ENCODE results near the gene TMCO6.
"Not testable (repeated sequence)": the region's sequence is repeated elsewhere in the genome, so short reads cannot be mapped to it uniquely, and the experiment has no call there.

Gene TMCO6

DNA sequence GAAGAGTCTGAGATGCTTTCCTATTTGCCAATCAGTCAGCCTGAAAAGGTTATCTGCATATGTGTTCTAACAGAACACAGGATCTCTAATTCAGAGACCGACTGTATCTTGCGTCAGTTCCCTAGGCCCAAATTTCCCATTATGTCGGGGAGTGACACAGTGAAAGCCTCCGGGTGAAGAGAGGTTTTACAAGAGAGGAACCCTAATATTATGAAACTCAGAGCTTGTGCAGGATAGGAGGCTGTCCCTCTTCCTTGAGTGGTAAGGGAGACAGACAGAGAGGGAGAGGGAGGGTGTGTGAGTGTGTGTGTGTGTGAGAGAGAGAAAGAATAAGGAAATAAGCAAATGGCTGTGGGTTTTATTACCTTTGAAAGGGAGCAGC is 8.2 kb upstream of the TMCO6 start:
- DNase-seq, result no peak

DNA sequence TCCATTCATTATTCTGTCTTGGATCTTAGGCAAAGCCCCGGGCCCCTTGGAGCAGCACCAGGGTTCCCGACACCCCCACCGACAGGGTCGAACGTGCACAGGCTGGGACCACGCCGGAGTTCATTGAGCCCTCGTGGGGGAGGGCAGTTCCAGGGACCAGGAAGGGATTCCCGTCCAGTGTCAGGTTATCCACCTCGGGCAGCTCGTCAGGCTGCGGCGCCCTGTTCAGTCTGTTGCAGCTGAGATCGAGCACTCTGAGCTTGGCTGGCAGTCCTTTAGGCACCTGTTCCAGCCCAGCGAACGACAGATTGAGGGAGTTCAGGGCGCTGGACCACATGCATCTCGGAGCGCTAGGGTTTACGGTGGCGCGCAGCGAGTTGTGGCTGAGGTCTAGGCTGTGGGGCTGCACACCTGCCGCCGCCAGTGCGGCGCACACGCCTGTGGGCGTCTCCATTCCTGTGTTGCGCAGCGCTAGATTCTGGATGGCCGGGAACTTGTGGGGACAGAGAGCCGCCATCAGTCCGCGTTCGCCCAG is 7.4 kb upstream of the TMCO6 start:
- DNase-seq, result no peak

DNA sequence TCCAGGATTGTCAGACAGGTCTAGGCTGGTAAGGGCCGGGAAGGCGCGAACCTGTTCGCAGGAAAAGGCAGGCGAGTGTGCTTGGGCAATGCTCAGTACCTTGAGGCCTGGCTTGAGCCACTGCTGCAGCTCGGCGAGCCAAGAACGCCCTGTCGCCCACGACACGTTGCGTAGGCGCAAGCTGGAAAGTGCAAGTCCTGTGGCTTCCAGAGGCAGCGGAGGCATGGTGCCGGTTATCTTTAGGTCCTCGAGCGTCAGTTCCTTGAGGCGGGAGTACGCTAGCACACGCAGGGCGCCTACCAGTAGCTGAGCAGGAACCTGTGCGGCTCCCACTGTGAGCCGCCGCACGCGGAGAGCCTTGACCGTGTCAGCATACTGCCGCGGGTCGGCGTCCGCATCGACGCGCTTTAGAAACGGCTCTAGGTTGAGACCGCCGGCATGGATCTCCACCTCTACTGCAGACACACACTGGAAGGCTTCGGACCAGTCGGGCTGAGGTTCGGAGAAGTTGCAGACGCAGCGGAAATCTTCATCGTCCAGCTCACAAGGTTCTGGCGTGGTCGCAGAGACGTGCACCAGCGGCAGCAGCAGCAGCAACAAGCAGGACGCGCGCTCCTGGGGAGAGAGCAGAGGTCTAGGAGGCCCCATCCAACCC is 6.8 kb upstream of the TMCO6 start:
- DNase-seq, result peak in 1 of 2 donors; percentile 63

DNA sequence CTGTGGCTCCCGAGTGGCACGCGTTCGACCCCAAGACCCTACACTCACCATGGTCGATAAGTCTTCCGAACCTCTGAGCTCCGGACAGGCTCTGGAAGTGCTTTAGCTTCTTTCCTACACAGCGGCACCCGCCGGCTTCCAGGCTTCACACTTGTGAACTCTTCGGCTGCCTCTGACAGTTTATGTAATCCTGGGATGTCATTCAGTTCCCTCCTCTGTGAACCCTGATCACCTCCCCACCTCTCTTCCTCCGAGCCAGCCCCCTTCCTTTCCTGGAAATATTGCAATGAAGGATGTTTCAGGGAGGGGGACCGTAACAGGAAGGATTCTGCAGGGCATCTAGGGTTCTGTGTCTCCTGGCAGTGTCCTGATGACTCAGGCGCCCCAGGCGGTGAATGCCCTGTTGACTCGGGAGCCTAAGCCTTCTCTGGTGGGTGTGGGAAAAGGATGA is 6.2 kb upstream of the TMCO6 start, which contains the start of gene CD14:
Gene CD14, minus strand, starts transcription at position 155 of the 451 bp plus-strand sequence. Its CDS starts 104 bp downstream, at position 51.
- peak in 1 of 2 donors; percentile 74 for DNase-seq

DNA sequence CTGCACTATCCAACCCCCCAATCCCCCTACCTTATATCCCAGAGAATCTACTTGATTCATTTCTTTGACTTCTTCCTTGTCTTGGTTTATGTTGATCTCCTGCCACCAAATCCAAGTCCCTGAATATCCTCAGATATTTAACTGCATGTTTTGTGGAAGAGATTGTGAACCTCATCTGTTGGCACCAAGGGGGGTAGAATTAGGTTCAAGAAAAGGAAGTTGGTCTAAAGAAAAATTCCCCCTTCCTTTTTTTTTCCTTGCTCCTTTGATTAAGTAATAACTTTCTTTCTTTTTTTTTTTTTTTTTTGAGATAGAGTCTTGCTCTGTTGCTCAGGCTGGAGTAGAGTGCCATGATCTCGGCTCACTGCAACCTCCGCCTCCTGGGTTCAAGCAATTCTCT is 5.8 kb upstream of the TMCO6 start:
- DNase-seq, result no peak

DNA sequence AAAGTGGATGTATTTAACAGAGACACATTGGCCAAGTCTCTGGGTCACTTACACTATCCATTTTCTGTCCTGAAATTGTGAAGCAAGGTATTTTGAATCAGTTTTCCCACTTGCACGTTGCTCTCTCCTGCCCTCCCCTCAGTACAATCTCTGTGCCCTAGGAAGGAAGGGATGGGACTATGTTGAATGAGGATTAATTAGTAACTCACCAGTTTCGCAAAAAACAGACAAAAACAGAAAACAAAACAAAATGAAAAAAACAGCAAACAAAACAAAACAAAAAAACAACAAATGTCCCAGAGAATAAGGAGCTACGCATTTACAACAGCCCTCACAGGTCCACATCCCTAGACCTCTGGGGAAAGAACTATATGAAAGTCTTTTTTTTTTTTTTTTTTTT is 5.1 kb upstream of the TMCO6 start:
- no peak for DNase-seq

DNA sequence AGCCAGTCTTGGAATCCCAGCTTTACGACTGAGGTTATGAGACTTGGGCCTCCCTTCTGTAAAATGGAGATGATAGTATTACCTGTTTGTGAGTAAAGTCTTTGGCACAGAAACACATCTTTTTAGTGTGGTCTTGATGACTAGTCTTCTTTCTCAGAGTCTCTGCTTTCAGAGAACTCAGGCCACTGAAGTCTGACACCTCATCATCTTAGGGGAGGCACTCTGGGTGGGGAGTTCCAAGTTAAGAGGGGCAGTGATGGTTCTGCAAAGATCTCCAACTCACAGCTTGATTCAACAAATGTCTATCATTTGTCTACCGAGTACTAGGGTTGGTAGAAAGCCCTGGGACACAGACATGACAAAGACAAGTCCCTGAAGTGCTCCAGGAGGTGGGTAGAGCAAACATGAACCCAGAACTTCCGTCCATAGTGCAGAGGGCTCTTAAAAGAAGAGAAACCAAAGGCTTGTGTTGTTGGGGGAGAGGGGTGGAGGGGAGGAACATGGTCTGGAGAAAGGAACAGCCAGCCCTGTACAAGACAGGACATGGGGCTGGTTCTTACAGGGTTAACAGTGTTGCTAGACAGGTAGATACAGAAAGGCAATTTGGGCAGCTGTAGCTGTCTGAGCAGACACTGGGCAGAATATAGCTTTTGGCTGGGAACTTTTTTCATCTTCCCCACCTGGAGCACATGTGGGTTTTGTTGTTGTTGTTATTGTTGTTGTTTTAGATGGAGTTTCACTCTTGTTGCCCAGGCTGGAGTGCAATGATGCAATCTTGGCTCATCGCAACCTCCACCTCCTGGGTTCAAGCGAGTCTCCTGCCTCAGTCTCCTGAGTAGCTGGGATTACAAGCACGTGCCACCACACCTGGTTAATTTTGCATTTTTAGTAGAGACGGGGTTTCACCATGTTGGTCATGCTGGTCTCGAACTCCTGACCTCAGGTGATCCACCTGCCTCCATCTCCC is 3.7 kb upstream of the TMCO6 start:
- DNase-seq, result no peak

DNA sequence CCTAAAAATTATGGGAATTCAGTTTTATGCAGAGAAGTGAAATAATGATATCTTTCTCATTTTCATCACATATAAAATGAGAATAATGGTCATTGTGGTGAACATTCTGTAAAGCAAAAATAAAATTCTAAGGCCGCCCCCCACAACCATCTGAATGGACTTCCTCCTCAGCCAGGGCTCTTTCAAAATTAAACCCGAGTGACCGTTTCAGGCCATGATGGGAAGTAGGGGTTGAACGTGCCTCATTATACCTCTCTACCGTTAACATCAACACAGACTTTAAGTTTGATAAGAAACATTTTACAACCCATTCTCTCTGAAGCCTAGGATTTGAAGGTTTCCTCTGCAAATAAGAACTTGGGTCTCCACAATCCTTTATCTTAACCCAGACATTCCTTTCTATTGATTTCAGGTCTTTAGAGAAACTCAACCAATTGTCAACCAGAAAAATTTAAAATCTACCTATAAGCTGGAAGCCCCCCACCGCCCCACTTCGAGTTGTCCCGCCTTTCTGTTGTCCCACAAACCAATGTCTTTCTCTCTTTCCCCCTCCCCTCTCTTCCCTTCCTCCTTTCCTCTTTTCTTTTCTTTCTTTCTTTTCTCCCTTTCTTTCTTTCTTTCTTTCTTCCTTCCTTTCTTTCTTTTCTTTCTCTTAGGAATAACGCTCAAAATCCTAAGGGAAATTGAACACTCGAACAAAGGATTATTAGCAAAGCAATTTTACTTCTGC is 1.7 kb upstream of the TMCO6 start:
- no peak for DNase-seq

DNA sequence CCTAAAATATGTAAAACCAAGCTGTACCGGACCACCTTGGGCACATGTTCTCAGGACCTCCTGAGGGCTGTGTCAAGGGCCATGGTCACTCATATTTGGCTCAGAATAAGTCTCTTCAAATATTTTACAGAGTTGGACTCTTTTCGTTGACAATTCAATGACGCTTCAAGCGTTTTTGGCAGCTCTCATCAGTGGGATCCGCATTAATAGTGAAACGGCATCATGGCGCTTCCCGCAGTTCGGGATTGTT is 428 bp upstream of the TMCO6 start:
- not testable (repeated sequence) for DNase-seq

DNA sequence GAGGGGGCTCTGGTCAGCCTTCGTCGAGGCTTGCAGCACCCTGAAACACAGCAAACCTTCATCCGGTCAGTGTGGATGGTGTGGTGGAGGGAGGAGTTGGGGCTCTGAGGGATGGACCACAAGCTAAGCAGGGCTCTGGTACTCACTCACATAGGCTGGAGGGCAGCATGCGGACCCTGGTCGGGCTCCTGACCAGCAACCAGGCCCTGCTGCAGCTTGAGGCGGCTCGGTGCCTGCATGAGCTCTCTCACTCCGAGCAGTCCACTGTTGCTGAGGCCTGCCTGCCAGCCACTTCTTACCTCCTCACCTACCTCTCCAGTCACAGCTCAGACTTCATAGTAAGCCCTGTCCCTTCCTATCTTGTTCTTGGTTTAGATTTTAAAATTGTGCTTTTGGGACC is 2.5 kb downstream of the TMCO6 start:
- no peak for DNase-seq

DNA sequence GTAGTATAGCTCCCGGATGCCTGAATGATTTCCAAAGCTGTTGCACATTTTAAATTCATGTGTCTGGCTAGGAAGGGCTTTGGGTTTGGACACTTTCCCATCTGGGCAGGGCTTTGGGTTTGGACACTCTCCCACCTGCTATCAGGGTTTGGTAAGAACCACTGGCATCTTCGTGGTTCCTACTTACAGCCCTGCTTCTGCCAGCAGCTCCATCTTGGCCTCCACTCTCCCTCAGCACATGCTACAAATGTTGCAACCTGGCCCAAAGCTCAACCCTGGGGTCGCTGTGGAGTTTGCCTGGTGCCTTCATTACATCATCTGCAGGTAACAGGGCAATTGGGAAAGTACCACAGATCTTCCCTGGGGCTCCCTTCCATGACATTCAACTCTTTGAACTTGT is 3.5 kb downstream of the TMCO6 start:
- no peak for DNase-seq

DNA sequence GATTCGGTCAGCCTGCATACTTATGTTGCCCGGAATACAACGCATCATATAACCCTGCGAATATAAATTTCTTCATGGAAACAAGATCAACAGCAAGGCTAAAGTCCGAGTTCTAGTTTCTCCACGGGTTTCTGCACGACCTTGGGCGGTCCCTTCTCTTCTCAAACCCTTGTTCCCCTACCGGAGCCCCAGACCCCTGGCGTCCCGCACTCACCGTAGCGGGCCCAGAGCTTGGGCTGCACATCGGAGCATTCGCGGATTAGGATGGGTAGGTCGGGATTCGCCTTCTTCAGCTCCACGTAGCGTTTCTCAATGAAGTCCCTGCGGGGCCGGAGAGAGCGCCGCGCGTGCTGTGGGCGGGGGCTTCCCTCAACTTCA is 7.8 kb downstream of the TMCO6 start:
- DNase-seq, result no peak

DNA sequence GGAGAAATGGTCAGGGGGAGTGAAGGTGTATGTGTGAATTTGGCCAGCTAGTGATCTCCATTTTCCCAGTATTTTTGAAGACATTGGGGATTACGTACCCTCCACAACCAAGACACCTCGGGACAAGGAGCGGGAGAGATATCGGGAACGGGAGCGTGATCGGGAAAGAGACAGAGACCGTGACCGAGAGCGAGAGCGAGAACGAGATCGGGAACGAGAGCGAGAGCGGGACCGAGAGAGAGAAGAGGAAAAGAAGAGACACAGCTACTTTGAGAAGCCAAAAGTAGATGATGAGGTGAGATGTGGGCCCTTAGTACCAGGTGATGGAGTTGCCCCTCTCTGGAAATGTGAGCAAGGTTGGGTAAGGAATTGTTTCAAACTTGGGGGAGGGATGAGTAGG is 19.6 kb downstream of the TMCO6 start:
- DNase-seq, result no peak

DNA sequence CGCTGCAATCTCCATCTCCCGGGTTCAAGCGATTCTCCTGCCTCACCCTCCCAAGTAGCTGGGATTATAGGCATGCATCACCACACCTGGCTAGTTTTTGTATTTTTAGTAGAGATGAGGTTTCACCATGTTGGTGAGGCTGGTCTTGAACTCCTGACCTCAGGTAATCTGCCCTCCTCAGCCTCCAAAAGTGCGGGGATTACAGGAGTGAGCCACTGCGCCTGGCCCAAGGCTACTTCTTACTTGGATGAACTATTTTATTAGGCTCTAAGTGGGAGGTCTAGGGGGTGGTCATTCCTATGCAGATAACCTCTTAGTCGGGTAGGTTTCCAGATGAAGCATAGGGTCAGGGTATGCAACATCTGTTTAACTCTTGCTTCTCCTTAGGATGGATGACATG is 21.1 kb downstream of the TMCO6 start:
- not testable (repeated sequence) for DNase-seq

DNA sequence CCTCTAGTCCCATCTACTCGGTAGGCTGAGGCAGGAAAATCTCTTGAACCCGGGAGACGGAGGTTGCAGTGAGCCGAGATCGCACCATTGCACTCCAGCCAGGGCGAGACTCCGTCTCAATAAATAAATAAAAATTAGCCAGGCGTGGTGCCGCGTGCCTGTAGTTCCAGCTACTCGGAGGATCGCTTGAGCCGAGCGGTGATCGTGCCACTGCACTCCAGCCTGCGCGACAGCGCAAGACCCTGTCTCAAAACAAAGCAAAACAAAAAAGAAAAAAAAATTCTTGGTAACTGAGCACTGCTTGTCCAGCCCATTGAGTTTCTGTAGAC is 24.7 kb downstream of the TMCO6 start:
- DNase-seq, result no peak

DNA sequence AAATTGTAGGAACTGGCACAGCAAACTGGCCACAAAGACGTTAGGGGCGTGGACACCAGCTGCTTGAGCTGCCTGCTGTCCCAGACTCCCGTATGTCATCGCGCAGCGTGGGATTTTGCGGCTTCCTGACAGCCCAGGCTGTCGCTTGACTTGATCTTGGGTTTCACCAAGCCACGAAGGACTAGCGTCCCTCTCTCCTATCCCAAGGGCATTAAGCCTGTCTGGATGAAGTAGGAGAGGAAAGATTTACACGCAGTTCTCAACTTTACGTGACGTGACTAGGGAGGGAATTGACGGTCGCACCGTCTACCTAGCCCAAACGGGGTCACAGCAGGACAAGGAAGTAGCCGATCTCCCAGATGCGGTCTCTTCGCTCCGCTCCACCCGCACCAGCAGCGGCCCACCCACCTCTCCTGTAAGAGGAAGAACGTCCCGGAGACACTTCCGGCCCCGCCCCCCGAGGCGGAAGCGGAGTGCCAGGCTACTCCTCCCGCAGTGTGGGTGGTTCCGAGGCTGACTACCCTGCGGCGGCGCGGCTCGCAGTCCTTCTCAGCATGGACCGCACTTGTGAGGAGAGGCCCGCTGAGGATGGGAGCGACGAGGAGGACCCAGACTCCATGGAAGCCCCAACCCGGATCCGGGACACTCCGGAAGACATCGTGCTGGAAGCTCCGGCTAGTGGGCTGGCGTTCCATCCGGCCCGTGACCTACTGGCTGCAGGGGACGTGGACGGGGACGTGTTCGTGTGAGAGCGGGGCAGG is 25.3 kb downstream of the TMCO6 start, which contains the start of gene WDR55:
Gene WDR55, plus strand, starts transcription at position 546 of the 761 bp plus-strand sequence. Its CDS starts 9 bp downstream, at position 555.
- peak; percentile 85 to 87 for DNase-seq

DNA sequence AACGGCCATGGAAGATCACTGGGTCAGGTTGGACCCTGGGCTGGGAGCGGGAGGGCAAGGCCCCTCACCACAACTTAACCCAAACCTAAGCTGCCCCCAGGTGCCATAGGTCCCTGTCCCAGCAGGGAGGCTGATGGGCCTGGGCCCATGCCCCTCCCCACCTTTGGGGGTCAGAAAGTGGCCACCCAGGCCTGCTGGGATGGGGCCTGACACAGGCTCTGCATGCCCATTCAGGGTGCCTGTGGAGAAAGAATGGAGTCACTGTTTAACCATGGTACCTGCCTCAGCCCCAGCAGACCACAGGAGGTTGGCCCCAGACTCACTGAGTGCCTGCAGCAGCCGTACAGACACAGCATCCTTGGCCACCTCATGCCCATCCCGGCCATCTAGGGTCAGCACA is 31.8 kb downstream of the TMCO6 start:
- DNase-seq, result not testable (repeated sequence)

DNA sequence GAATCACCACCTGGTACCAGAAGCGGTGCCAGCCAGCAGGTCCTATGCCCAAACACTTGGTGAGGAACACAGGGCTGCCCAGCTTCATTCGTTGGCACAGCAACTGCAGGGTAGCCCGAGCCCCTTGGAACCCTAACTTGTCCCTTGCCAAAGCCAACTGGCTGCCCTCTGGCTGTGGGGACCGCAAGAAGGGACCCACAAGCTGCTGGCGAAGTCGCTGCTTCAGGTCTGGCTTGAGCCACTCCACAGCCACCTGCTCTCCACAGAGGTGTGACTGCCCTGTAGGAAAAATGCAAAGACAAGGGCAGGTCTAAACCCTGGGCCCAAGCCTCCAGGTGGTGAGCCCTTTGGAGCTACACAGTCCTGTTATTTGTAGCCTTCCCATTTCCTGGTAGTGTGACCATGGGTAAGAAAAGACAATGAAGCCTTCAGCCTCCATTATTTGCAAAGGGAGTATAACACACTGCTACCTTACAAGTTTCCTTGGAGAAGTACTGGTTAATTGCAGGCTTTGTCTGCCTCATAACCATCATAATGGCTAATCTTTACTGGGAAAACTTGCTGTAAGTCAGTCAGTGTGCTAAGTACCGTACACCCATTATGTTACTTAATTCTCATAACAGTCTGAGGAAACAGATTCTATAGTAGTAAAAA is 32.3 kb downstream of the TMCO6 start:
- DNase-seq, result no peak

DNA sequence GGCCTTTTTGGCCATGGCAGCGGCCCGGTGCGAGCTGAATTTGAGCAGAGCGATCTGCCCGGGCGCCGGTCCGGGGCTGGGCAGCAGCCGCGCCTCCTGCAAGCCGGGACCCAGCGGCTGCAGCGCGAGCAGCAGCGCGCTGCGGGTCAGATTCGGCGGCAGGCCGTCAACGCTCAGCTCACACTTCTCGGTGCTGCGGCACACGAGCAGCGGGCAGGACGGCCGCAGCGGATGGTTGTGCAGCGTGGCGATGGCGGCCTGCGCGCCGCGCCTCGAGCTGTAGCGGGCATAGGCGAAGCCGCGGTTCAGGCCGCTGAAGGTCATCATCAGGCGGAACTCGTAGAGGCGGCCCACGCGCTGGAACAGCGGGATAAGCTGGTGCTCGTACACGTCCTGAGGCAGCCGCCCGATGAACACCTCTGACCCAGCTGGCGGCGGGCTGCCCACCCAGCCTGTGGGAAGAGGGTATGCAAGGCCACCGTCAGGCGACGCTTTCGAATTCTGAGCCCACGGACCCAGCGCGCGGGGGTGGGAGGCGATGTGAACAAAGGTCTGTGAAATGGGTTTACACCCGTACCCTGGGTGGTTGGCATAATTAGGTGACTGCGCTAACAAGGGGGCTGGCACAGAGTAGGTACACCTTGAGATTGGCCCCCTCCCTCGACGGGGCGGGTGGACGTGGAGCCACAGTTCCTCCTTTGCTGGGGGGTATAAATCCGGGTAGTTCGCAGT is 33.4 kb downstream of the TMCO6 start:
- no peak for DNase-seq

DNA sequence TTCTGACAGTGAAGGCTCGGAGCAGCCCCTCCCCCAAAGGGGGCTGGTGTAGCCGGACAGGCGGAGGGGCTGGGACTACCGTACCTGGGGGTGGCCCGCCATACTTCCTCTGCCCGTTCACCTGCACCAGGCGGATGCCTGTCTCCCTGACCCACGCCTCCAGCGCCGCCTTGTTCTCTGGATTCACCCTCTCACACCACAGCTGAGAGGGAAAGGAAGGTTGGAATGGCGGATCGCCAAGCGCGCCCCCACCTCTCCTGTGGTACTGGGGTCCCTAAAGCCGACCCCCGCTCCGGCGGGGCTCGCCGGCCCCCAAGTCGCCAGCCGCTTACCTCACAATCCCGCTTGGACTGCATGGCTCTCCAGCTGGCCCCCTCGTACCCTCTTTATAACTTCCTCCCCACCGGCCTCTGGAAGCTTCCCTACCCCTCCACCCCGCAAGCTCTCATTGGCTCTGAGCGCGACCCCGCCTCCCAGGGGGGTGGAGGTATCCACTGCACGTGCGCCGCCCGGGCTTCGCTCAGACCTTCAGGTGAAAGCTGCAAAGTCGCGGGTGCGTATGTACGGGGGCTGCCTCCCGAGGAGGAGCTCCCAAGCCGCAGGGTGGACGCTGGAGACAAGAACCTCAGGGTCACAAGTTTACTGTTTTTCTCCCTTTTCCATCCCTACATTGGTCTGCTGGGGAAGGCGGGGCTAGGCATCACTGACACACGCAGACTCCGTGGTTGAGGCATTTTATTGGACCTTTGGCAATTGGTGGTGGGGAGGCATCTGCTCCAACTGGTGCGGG is 34.1 kb downstream of the TMCO6 start, which contains the start of gene DND1:
Gene DND1, minus strand, starts transcription at position 390 of the 790 bp plus-strand sequence. Its CDS starts 34 bp downstream, at position 356.
- no peak for DNase-seq

Measured in bone marrow (tissue), 2 donors.